Stimulated activated CD8-positive, alpha-beta memory T cell treated with anti-CD3 and anti-CD28 coated beads, Interleukin-7, amount 100 ng/mL, for 1 hour (primary cell): ENCODE data around the gene TENM4.

Source experiments
- DNase-seq, 2 donors: peaks; one replicate each; pipeline ENCODE4 v3.0.0-alpha.2; 2020; ENCODE audit warnings: low read depth in 2 of 2

Gene TENM4

DNA sequence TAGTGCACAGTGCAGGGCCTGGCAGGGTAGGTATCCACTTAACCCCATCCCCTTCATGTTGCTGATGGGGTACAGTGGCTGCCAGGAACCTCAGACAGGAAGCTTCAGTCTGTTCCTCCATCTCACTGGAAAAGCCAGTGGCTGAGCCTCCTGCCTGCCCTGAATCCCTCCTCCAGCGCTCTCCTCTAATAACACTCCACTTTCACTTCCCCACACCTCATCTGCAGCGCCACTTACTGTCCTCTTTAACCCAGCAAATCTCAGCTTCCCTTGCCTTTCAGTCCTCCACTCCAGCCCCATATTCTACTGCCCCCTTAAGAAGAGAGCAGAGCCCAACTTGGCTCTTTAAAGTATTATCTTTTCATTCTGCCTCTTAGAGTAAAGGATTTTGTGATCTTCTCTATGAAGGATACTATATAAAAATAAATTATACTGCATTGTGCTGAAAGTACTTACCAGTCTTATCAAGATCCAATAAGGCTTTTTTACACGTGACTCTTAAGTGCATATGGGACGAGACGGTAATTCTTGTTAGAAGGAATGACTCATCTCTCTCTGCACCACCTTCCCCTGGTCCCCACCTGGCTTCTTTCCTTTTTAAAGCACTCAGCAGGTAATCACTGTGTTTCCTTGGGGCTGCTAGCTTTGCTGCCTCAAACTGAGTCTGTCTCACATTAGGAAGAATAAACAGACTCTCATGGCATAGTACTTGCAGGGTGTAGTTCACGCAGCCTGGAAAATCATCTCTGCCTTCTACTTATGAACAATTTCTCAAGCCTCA lies 628.1 kb downstream of the TENM4 start:
- no peak for DNase-seq

DNA sequence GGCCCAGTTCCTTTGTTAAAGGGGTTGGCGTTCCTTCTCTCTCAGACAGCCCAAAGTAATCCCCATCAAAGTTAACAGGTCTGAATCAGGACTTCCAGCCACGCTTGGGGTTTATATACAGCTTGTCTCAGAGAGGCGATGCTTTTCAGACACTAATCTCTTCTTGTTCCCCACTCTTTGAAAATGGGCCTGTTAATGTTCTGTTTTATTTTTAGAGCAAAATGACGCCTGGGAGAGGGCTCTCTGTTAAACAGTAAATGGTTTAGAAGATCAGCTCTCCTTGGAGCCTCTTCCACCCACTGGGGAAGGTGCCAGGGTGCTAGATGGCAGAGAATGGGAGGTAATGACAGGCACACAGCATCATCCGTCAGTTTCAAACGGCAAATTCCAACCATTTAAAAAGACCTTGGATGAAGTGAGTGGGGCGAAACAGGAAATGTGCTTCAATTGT lies 630.2 kb downstream of the TENM4 start:
- DNase-seq, result no peak

DNA sequence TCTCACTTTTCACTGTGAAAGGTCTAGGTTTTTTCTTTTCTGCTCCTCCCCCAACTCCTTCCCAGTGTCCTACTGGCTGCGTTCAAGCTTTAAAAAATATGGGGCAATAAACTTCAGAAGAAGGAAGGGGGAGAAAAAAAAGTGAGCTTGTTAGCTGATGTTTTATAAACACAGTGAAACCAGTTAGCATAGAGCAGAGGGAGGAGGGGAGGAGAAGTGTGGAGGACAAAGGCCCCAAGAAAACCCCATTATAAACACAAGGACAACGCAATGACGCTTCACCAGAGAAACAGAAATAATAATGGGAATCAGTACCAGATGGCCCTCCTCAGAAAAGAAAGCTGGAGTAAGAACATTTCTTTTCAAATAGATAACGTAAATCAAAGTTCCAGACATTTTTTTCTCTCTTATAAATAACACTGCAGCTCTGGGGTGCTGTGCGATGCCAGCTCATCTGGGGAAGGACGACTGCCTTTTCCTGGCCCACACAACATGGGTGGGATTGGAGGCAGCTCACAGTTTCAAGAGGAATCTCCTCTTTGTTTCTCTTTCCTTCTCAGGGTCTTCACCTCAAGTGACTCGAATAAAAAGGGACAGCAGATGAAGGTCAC lies 630.8 kb downstream of the TENM4 start:
- no peak for DNase-seq

DNA sequence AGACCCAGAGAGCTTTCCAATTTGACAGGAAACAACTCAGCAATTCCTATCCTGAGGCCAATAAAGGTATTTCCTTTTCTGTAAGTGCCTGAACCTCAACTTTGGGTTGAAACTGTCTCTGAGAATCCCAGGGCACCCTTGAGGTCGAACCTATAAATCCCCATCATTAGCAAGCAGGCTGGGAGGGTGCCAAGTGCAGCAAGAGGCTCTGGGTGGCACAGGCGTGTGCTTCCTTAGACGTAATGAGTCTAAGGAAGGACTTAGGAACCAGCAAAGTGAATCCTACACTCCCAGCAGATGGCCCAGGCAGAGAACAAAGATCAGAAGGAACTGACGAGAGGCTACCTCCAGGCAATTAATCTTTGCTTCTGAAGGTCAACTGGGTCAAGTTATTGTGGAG lies 631.9 kb downstream of the TENM4 start:
- DNase-seq, result no peak

DNA sequence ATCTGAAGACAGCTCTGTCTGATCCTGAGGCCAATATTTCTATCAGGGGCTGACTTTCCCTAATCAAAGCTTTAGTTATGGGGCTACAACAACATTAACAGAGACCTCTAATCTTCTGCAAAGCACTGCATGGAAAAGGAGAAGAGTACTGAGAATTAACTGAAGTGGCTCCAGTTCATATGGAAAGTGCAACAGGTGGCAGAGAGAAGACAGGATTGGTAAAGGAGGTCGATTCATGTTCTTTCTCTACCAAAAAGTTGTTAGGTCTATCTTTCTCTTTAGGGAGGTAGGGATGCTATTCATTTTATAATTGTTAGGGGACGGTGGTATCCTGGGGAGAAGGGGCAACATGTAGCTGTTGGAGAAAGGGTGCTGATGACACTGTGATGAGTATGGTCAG lies 633.5 kb downstream of the TENM4 start:
- no peak for DNase-seq

DNA sequence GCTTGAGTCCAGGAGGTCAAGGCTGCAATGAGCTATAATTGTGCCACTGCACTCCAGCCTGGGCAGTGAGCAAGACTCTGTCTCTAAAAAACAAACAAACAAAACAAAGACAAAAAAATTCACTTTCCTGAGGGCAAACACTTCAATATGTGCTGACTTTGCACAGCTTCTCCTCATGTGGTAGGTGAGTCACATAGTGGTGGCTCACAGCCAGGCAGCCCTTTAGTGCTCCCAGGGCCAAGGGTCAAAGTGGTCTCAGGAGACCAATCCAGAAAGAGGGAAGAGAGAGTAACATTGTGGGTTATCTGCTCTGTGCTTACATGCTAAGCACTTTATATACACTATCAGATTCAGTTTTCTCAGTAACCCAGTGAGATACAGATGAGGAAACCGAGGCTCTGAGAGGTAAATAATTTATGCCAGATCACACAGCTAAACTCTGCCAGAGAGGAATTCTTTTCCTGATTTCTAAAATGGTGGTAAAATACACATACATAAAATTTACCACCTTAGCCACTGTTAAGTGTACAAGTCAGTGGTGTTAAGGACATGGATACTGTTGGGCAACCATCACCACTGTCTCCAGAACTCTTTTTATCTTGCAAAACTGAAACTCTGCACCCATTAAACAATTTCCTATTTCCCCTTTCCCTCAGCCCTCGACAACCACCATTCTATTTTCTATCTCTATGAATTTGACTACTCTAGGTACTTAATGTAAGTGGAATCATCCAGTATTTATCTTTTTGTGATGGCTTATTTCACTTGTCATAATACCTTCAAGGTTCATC lies 634.4 kb downstream of the TENM4 start:
- no peak for DNase-seq

DNA sequence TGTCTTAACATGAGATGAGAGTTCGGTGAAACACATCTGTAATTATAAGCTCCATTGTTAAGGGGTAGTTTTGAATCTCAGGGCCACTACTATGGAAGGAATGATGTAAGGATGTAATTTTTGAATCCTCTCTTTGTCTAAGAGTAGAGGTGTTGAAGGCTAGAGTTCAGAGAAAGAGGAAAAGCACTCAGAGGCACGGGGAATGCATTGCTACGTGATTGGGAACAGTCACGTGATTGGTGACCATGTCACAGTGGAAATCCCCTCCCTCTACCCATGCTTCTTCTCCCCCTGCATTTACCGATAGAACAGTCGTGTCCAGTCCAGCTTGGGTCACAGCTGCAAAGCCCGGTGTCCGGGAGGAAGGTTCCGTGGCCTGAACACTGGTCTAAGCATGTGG lies 635.8 kb downstream of the TENM4 start:
- DNase-seq, result no peak

DNA sequence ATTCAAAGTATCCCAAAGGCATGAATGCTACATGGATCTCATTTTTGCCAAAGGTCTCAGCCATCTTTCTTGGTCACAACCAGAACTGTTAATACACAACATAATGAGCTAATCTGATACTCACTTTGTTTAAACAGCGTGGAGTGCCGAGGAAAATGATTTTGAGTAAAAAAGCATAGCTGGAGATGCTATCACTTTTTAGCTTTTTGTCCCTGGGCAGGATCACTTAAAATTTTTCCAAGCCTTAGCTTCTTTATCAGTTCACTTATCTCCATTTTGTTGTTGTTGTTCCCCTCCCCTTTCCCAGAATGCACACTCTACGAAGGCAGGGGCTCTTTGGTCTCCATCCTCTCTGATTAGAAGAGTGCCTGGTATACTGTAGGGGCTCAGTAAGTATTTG lies 636.8 kb downstream of the TENM4 start:
- no peak for DNase-seq

DNA sequence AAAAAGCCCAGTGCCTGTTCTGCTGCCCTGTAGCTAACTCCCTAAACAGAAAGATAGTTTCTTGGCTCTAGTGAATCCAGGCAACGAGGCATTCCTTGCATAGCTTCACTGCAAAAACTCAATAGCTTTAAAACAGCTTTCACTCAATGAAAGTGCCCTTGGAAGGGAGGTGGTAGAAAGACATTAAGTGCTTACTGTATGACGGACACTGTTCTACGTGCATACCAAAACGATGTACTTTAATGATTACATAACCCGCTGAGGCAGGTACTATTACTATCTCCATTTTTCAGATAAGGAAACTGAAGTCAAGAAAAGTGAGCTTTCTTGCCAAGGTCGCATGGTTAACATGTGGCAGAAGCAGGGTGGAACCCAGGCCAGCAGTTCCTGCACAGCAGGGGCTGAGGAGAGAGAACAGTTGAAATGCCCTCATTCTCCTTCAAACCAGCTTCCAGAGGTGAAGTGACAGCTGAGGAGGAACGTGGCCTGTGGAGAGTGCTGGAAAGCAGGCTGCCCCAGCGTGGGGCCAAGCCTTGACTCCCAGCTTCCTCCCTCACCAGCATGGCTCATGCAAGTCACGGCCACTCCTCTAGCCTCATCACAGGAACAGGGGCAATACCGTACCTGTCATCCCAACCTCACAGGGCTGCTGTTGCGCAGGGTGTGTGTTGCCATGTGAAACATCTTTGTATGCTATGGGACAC lies 638.6 kb downstream of the TENM4 start:
- no peak for DNase-seq

DNA sequence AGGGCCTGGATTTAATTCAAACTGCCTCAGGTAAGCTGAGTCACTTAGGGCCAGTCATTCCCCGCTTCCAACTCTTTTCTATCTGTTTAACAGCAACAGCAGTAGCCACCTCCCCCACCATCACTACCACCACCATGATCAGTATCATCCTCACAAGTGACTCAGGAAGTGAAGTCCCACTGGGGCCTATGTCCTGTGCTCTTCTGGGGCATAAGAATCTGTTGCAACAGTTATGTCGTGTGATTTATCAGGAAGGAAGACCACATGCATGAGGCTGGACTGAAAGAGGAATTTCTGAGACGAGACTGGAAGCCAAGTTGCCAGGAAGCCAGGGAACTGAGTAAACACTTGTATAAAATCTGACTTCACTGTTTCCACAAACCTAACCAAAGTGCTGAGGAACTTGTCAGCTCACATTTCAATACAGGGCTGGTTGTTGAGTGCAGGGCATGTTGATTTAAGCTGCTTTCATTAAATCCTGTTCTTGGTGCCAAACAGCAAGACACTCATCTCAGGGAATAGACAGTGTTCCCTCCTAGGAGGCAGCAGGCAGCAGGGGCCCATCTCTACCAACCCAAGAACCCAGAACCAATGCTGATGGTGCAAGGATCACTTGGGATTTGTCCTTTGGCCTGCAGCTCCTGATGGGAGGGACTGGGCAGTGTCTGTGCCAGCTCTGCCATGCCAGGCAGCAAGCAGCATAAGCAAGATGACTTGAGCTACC lies 639.5 kb downstream of the TENM4 start:
- no peak for DNase-seq

DNA sequence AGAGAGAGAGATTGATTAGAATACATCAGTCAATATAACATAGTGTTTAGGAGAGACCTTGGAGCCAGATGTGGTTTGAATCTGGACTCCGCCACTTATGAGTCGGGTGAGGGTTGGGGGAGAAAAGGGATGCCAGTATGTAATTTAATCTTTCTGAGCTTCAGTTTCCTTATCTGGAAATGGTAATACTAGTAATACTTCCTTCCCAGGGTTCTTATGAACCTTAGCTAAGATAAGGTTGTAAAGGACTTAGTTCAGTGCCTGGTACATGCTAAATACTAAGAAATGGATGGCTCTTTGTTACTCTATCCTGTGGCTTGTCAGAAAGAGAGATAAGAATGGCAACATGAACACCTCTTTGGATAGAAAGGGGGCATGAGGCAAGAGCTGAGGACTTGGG lies 640.1 kb downstream of the TENM4 start:
- DNase-seq, result no peak

DNA sequence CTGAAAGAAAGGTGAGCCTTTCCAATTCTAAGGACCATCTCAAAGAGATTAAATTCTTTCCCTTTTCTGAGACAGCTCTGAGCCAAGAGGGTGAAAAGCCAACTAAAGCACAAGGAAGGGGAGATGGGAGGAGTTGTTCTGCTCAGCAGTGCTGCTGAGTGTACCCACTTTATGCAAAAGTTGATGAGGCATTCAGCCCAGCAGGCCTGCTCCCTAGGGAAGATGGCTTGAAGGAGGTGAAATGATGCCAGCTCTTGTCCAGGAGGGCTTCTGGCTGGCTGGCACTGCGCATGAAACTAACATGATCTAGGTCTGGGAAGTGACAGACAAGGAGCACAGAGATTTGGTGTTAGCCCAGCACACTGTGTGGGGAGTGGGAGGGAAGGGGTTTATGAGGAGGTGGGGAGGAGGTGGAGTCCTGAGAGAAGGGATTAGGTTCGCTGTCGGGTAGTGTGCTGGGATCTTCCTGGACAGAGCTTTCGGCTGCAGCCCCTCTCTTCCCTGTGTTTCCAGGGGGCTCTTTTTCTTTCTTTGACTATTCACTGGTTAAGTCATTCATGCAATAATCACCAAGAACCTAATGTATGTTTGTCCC lies 640.6 kb downstream of the TENM4 start:
- DNase-seq, result no peak

DNA sequence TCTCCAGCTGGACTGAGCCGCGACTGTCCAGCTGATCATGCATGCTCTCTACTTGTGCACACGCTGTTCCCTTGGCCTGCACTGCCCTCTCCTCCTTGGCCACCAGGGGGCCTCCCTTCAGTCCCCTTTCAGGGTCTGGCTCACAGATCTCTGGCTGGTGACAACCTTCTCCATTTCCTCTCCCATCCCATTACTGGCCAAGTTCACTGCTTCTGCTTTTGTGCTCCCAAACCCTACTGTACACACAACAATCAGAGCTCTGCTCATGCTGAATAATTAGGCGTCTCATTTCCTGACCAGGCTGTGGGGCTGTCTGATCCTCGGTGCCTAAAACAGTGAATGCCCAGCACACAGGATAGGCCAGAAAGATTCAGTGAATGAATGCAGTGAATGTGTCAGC lies 642.2 kb downstream of the TENM4 start:
- no peak for DNase-seq

DNA sequence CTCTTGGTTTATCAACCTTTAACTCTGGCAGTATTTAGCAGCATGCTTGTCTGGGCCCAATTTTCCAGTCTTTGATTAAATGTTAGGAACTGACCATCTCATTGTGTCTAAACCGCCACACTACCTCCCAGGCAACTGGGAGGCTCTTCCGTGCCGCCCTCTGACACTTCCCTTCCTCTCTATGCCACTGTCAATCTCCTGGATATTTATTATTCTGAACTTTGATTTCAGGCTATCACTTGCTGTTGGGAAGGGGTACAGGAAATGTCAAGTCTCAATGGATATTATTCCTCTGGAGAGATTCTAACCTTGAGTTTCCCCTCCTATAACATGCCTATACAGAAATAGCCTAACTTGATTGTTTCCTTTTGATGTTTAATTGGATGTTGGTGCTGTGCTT lies 643.3 kb downstream of the TENM4 start:
- DNase-seq, result no peak

DNA sequence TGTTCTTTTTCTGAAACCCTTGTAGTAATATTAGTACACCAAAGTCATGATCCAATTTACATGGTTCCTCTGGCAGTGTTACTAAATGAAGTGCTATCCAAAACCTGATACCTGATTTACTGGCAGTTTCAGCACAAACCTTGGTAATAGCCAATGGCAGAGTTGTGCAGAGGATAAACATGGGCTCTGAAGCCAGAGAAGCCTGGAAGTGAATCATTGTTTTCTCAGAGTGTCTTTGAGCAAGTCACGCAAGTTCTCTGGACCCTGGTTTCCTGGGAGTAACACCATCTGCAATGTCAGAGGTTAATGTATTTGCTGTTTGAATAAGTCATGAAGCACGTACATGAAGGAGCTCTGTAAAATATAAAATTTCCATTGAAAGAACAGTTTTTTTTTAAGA lies 643.9 kb downstream of the TENM4 start:
- DNase-seq, result no peak

DNA sequence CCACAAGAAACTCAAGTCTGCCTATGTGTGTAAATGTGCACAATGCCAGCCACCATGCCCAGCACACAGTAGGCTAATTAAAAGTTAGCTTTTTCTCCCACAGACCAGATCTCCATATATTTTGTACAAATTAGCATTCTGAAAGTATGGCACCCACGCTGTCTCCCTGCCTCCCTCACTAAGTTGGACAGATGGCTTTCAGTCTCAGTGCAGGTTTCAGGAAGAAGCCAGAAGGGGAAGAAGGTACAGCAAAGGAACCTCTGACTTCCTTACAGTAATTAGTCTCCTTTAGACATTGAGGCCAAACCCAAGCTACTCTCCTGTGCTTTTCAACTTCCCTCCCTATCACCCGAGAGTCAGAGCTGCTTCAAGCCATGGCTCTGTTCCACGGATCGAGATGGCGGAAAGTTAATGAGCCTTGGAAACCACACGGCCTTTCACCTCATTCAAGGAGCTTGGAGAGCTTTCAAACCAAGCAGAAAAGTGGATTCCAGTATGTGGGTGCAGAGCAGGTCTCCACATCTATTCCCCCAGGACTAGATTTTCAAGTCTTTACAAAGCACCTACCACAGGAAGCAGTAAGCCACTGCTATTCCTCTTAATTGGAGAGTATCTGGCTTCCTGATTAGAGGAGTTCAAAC lies 645.1 kb downstream of the TENM4 start:
- no peak for DNase-seq

DNA sequence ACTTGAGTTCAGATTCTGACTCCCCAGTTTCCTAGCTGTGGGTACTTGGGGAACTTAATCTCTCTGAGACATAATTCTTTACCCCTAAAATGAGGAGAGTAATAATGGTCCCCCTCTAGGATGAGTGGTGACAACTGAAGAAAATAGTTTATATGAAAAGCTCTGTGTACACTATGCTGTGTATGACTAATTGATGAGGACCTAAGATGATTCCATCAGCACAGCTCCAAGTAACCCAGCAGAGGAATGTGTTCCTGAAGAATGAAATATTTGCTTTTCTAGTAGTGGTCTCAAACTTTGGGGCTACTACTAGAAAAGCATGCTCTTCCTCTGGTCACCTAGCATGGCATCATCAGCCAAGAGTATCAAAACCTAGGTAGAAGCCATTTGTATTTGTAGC lies 648.9 kb downstream of the TENM4 start:
- DNase-seq, result no peak

DNA sequence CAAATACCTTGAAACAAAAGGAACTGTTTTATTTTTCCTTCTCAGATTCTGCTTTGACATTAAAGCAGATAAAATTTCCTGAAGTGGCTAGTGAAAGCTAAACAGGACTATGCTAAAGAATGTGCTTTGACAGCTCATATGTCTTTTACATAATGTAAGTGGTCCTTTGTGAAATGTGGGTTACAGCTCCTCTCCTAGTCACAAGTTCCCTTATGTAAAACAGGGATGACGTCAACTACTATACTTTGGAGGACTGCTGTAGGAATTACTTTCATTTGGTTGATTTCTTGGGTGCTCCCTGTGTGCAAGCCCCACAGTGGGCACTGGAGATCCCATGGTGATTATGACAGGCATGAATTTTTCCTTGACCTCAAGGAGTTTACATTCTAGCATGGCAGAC lies 649.6 kb downstream of the TENM4 start:
- DNase-seq, result no peak

DNA sequence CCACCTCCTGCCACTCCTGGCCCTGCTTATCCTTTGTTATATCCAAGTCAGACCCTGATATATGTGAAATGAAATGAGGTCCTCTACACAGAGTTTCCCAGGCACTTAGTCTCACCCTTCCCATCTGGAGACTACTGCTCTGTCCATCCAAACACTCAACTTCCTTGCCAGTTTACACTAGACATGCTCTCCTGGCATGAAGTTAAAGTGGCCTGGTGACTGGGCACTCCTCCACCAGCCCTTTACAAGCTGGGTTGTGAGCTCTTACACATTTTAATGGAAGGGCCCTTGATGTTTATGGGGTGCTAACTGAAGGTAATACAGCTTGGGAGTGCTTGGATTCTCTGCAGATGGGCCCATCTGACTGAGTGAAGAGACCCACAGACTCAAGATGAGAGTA lies 650.0 kb downstream of the TENM4 start:
- DNase-seq, result no peak

DNA sequence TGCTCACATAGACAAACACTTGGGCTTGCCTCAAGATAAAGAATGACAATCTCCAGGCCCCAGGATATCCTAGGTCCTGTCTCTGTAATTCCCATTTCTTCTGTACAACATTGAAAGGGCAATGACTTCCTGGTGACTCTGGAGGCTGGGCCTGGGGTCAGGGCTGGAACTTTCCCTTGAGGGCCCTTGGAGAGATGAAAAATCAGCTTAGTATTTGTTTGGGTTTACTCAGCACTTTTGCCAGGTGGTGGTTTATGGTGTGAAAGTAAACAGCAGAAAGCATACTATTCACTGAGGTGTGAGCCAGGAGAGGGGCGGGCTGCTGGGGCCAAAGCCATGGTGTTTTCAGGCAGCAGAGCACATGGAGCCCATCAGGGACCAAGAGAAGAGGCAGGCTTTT lies 651.5 kb downstream of the TENM4 start:
- DNase-seq, result no peak

DNA sequence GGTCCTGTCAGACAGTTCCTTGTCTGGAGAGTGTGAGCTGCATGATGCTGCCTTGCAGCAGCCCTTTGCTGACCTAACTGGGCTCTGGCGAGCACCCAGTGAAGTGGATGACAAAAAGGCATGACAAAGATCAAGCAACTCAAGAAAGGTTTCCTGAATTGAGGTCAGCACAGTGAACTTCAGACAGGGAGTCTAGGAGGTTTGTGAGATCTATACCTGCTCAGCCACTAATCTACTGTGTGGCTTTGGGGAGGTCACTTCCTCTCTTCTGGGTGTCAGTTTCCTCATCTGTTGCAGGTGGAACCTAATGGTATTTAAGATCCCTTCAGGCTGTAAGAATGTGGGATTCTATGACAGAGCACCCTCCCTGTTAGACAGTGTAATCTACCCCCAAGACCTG lies 652.3 kb downstream of the TENM4 start:
- DNase-seq, result no peak
